IMR-90 (cell line): ENCODE data around the gene ONECUT1. TPM values are rescaled to one million over a fixed set of nuclear protein-coding genes. Genes with fewer than 3 reads are reported as not detected.

Experiments used
- ATAC-seq: fragments of 200-7000 bp; cut with Tn5 transposase; 2 replicates; pipeline ENCODE4 v1.9.1; 2020; ENCODE audit warnings: low read depth, mild to moderate bottlenecking, moderate library complexity
- BruUV-seq: library from RNA; stranded (reverse); fragments of 400-500 nt; replicated peaks from 2 replicates; lab custom pipeline; 2021; lab: Mats Ljungman, UMichigan
- CTCF ChIA-PET: fragments of 300-600 bp; formaldehyde crosslinking; extraction: SDS; loops from one replicate; lab custom pipeline; 2021; ENCODE audit warnings: antibody characterized with exemption; lab: Yijun Ruan, JAX
- POLR2A ChIA-PET: fragments of 300-600 bp; sonication (Branson Sonifier 250); formaldehyde crosslinking; loops from one replicate; lab custom pipeline; 2022; ENCODE audit warnings: antibody characterized with exemption; ENCODE audit not compliant: unreplicated experiment; lab: Charles Lee
- DNase-seq: peaks from one replicate; pipeline ENCODE4 v3.0.0; 2013
- H2AFZ ChIP-seq: replicated peaks from 2 replicates; pipeline ENCODE3; 2013; ENCODE audit warnings: low read length, mild to moderate bottlenecking; ENCODE audit not compliant: poor library complexity
- H2AK5ac ChIP-seq: 2 replicates; pipeline ENCODE4 v1.6.1; 2013; ENCODE audit warnings: low read depth, low read length, inconsistent platforms
- H2AK9ac ChIP-seq: replicated peaks from 2 replicates; pipeline ENCODE3; 2013; ENCODE audit warnings: mild to moderate bottlenecking, low read depth, low read length, moderate library complexity; ENCODE audit not compliant: poor library complexity
- H2BK120ac ChIP-seq: 2 replicates; pipeline ENCODE4 v1.6.1; 2013; ENCODE audit warnings: low read depth, low read length, inconsistent platforms
- H2BK15ac ChIP-seq: 3 replicates; pipeline ENCODE4 v1.6.1; 2013; ENCODE audit warnings: low read depth, low read length, inconsistent platforms
- H2BK20ac ChIP-seq: 2 replicates; pipeline ENCODE4 v1.6.1; 2013; ENCODE audit warnings: low read depth, mild to moderate bottlenecking, inconsistent platforms, low read length, moderate library complexity
- H2BK5ac ChIP-seq: 2 replicates; pipeline ENCODE4 v1.6.1; 2013; ENCODE audit warnings: mild to moderate bottlenecking, low read depth, low read length, inconsistent platforms; ENCODE audit not compliant: poor library complexity, severe bottlenecking
- H3K14ac ChIP-seq: replicated peaks from 2 replicates; pipeline ENCODE4 v1.6.1; 2013; ENCODE audit warnings: low read depth, low read length, inconsistent platforms
- H3K18ac ChIP-seq: 2 replicates; pipeline ENCODE4 v1.6.1; 2013; ENCODE audit warnings: low read depth, low read length, control low read depth
- H3K23ac ChIP-seq: 2 replicates; pipeline ENCODE4 v1.6.1; 2013; ENCODE audit warnings: low read depth, low read length, inconsistent platforms
- H3K27ac ChIP-seq: 2 replicates; pipeline ENCODE4 v1.5.1; 2013; ENCODE audit warnings: mild to moderate bottlenecking, control low read depth, low read length; ENCODE audit not compliant: insufficient read depth
- H3K27me3 ChIP-seq: 2 replicates; pipeline ENCODE4 v1.6.1; 2013; ENCODE audit warnings: low read length; ENCODE audit not compliant: control insufficient read depth, insufficient read depth
- H3K36me3 ChIP-seq: 2 replicates; pipeline ENCODE4 v1.6.1; 2013; ENCODE audit warnings: low read length, mixed read lengths; ENCODE audit not compliant: control insufficient read depth, insufficient read depth
- H3K4ac ChIP-seq: 2 replicates; pipeline ENCODE4 v1.6.1; 2013; ENCODE audit warnings: low read depth, low read length, inconsistent platforms
- H3K4me1 ChIP-seq: 2 replicates; pipeline ENCODE4 v1.6.1; 2013; ENCODE audit warnings: low read length, mixed read lengths; ENCODE audit not compliant: control insufficient read depth, insufficient read depth
- H3K4me2 ChIP-seq: 2 replicates; pipeline ENCODE4 v1.6.1; 2013; ENCODE audit warnings: low read depth, mild to moderate bottlenecking, control low read depth, low read length, moderate library complexity
- H3K4me3 ChIP-seq: 2 replicates; pipeline ENCODE4 v1.5.1; 2013; ENCODE audit warnings: low read depth, mild to moderate bottlenecking, control low read depth, low read length, moderate library complexity; ENCODE audit not compliant: insufficient read depth
- H3K56ac ChIP-seq: 2 replicates; pipeline ENCODE4 v1.6.1; 2013; ENCODE audit warnings: low read length, inconsistent platforms; ENCODE audit not compliant: insufficient read depth; ENCODE audit errors: extremely low read depth
- H3K79me1 ChIP-seq, 2 experiments: 2 replicates each; pipeline ENCODE4 v1.6.1; 2013; ENCODE audit warnings: low read length in 2 of 2, inconsistent platforms in 1 of 2, low read depth in 1 of 2
- H3K9ac ChIP-seq: 2 replicates; pipeline ENCODE4 v1.6.1; 2013; ENCODE audit warnings: low read depth, low read length, control low read depth
- H3K9me1 ChIP-seq: 2 replicates; pipeline ENCODE4 v1.6.1; 2013; ENCODE audit warnings: low read length, inconsistent platforms; ENCODE audit not compliant: insufficient read depth
- H3K9me3 ChIP-seq: 2 replicates; pipeline ENCODE4 v1.6.1; 2013; ENCODE audit warnings: low read length; ENCODE audit not compliant: control insufficient read depth, insufficient read depth
- H4K20me1 ChIP-seq: 2 replicates; pipeline ENCODE4 v1.6.1; 2013; ENCODE audit warnings: low read length, inconsistent platforms; ENCODE audit not compliant: insufficient read depth
- H4K5ac ChIP-seq: 2 replicates; pipeline ENCODE4 v1.6.1; 2013; ENCODE audit warnings: mild to moderate bottlenecking, low read depth, low read length, control low read depth
- H4K8ac ChIP-seq, 2 experiments: 2 replicates each; pipeline ENCODE4 v1.6.1; 2013; ENCODE audit warnings: low read depth in 2 of 2, low read length in 2 of 2, control low read depth in 1 of 2, inconsistent platforms in 1 of 2
- H4K91ac ChIP-seq: 2 replicates; pipeline ENCODE4 v1.6.1; 2013; ENCODE audit warnings: low read depth, low read length, inconsistent platforms; ENCODE audit not compliant: insufficient read depth
- BHLHE40 ChIP-seq: fragments of 150-350 bp; IDR thresholded peaks from 2 replicates; pipeline ENCODE4 v1.6.1; 2016; ENCODE audit warnings: mild to moderate bottlenecking, low read depth, low read length
- CTCF ChIP-seq: conservative IDR thresholded peaks from 2 replicates; pipeline ENCODE4 v1.5.1; 2012; ENCODE audit warnings: mild to moderate bottlenecking, low read depth, low read length, improper control_type of control experiment
- FOS ChIP-seq: fragments of 150-350 bp; IDR thresholded peaks from 2 replicates; pipeline ENCODE4 v1.6.1; 2016; ENCODE audit warnings: low read depth, low read length
- MAFK ChIP-seq: IDR thresholded peaks from 2 replicates; pipeline ENCODE4 v1.6.1; 2012; ENCODE audit warnings: low read depth, low read length, improper control_type of control experiment
- MAZ ChIP-seq: IDR thresholded peaks from 2 replicates; pipeline ENCODE4 v1.6.1; 2012; ENCODE audit warnings: low read depth, mild to moderate bottlenecking, low read length, improper control_type of control experiment, moderate library complexity, borderline replicate concordance
- MXI1 ChIP-seq: IDR thresholded peaks from 2 replicates; pipeline ENCODE4 v1.6.1; 2012; ENCODE audit warnings: low read depth, mild to moderate bottlenecking, low read length, moderate library complexity, borderline replicate concordance
- NFE2L2 ChIP-seq: fragments of 150-350 bp; IDR thresholded peaks from 2 replicates; pipeline ENCODE4 v1.6.1; 2016; ENCODE audit warnings: low read depth, mild to moderate bottlenecking, low read length
- POLR2A ChIP-seq: IDR thresholded peaks from 2 replicates; pipeline ENCODE4 v1.6.1; 2012; ENCODE audit warnings: mild to moderate bottlenecking, low read depth, low read length
- RAD21 ChIP-seq: IDR thresholded peaks from 2 replicates; pipeline ENCODE4 v1.6.1; 2012; ENCODE audit warnings: low read length, improper control_type of control experiment
- RFX5 ChIP-seq: IDR thresholded peaks from 2 replicates; pipeline ENCODE4 v1.8.0; 2012; ENCODE audit warnings: low read depth, mild to moderate bottlenecking, low read length, moderate library complexity
- WGBS, 2 experiments: methylation state at CpG; one replicate each; pipeline versions ENCODE4 v1.1.5 to v1.1.7; 2013; ENCODE audit warnings: missing lambda C conversion rate in 2 of 2; ENCODE audit not compliant: insufficient read length in 1 of 2; ENCODE audit errors: extremely low coverage in 2 of 2; 5-methylcytosine and 5-hydroxymethylcytosine counted together
- dilution Hi-C: fragments of 300-500 bp; cut with HindIII; formaldehyde crosslinking; loops from one replicate; pipeline ENCODE4 v1.14.3; 2018; ENCODE audit warnings: low sequenced_read_pairs; ENCODE audit not compliant: unreplicated experiment
- in situ Hi-C: fragments of 300-500 bp; cut with MboI; formaldehyde crosslinking; loops from 3 replicates; pipeline ENCODE4 v1.14.3; 2019; ENCODE audit warnings: low sequenced_read_pairs, inconsistent platforms, mixed read lengths
- intact Hi-C: fragments of 100-400 bp; cut with micrococcal nuclease; formaldehyde crosslinking; loops from 2 replicates; pipeline ENCODE4 v1.10.0; 2022
- polyA plus RNA-seq, 3 experiments: library from polyadenylated mRNA; depleted of rRNA; stranded (reverse); fragments of >200 nt; gene quantifications; 2 replicates each; pipeline ENCODE4 v1.2.3, GENCODE V29; 2012; ENCODE audit warnings: low replicate concordance in 1 of 3
- total RNA-seq: library from RNA; depleted of rRNA; stranded (reverse); fragments of >200 nt; gene quantifications from 2 replicates; pipeline ENCODE4 v1.2.3, GENCODE V29; 2012

Gene ONECUT1
- total and polyA plus RNA-seq, 2 of the 4 experiments (the other 2 are of a cell fraction): not detected

GRCh38 chr15:52802110-52802509 is 12.0 kb upstream of the ONECUT1 start:
- Histone ChIP-seq H2BK15ac (no peak overlapping the region), H3K18ac (no peak overlapping the region), H3K14ac (no peak overlapping the region), H2BK120ac (no peak overlapping the region), H3K36me3 (no peaks in the 10 kb centered on the region), H4K8ac (no peak overlapping the region), H2AFZ (no peak overlapping the region), H4K20me1 (no peaks in the 10 kb centered on the region), H4K91ac (no peak overlapping the region), H2AK9ac (no peak overlapping the region), H2BK20ac (no peak overlapping the region), H3K27me3 (peaks cover 91% of the 10 kb centered on the region), H3K79me1 (no peaks in the 10 kb centered on the region), H4K5ac (no peak overlapping the region), H3K27ac (no peak overlapping the region), H3K4me3 (no peak overlapping the region), H2AK5ac (no peak overlapping the region), H3K4ac (no peak overlapping the region), H3K4me2 (no peak overlapping the region), H3K23ac (no peak overlapping the region), H3K56ac (no peak overlapping the region), H3K4me1 (no peaks in the 10 kb centered on the region; the same call in 1 of the 2 replicates), H3K9me1 (no peaks in the 10 kb centered on the region), H3K9ac (no peak overlapping the region), H2BK5ac (no peak overlapping the region), H3K9me3 (peaks cover 4% of the 10 kb centered on the region; the same call in 1 of the 2 replicates)
- ATAC-seq (no peak), DNase-seq (no peak)
- dilution Hi-C loops (no loop called here), intact Hi-C loops (no loop called here), in situ Hi-C loops (no loop called here)
- BruUV-seq: no TSS peak
- WGBS, 2 experiments: no CpG with 5 or more reads among the region's 2 CpGs
- ChIA-PET CTCF (no interaction called here), POLR2A (no interaction called here)
- no peak for TF ChIP-seq NFE2L2
- no peak for TF ChIP-seq RFX5
- TF ChIP-seq FOS: no peak
- TF ChIP-seq MAZ: no peak
- no peak for TF ChIP-seq MAFK
- TF ChIP-seq MXI1: no peak
- no peak for TF ChIP-seq RAD21
- TF ChIP-seq BHLHE40: no peak
- no peak for TF ChIP-seq POLR2A
- TF ChIP-seq CTCF: no peak
